HEK293T (cell line): ENCODE data around the gene RIMBP2.

Experiments
- CTCF ChIA-PET: fragments of 350-600 bp; formaldehyde crosslinking; extraction: SDS; loops from one replicate; lab custom pipeline; 2021; ENCODE audit warnings: antibody characterized with exemption, inconsistent platforms; lab: Yijun Ruan, JAX
- POLR2A ChIA-PET: fragments of 350-600 bp; formaldehyde crosslinking; extraction: SDS; loops from one replicate; lab custom pipeline; 2020; ENCODE audit warnings: antibody characterized with exemption, inconsistent platforms; lab: Yijun Ruan, JAX
- DNase-seq: peaks from one replicate; pipeline ENCODE4 v3.0.0; 2012; ENCODE audit warnings: mixed read lengths; ENCODE audit errors: extremely low spot score
- ARNT ChIP-seq: fragments of 450-650 bp; IDR thresholded peaks from 2 replicates; pipeline ENCODE4 v1.6.1; 2017; ENCODE audit warnings: mild to moderate bottlenecking
- BHLHE40 ChIP-seq: fragments of 450-650 bp; IDR thresholded peaks from 2 replicates; pipeline ENCODE4 v1.6.1; 2016; ENCODE audit warnings: mild to moderate bottlenecking, moderate library complexity, borderline replicate concordance
- CTBP1 ChIP-seq: fragments of 450-650 bp; IDR thresholded peaks from 2 replicates; pipeline ENCODE4 v1.6.1; 2016; ENCODE audit warnings: borderline replicate concordance
- ELF4 ChIP-seq: fragments of 450-650 bp; IDR thresholded peaks from 2 replicates; pipeline ENCODE4 v1.6.1; 2017; ENCODE audit warnings: antibody characterized with exemption
- FOXA1 ChIP-seq: fragments of 450-650 bp; IDR thresholded peaks from 2 replicates; pipeline ENCODE4 v1.6.1; 2016; ENCODE audit warnings: mild to moderate bottlenecking
- FOXK2 ChIP-seq: fragments of 450-650 bp; IDR thresholded peaks from 2 replicates; pipeline ENCODE4 v1.6.1; 2016; ENCODE audit warnings: mild to moderate bottlenecking
- FOXM1 ChIP-seq: fragments of 450-650 bp; IDR thresholded peaks from 2 replicates; pipeline ENCODE4 v1.6.1; 2017; ENCODE audit warnings: mild to moderate bottlenecking, borderline replicate concordance
- HDGF ChIP-seq: fragments of 450-650 bp; IDR thresholded peaks from 2 replicates; pipeline ENCODE4 v1.6.1; 2017; ENCODE audit warnings: antibody characterized with exemption, borderline replicate concordance
- L3MBTL2 ChIP-seq: fragments of 450-650 bp; conservative IDR thresholded peaks from 2 replicates; pipeline ENCODE4 v1.6.1; 2016; ENCODE audit warnings: mild to moderate bottlenecking
- LEF1 ChIP-seq: fragments of 450-650 bp; IDR thresholded peaks from 2 replicates; pipeline ENCODE4 v1.6.1; 2017; ENCODE audit warnings: mild to moderate bottlenecking, borderline replicate concordance
- NFRKB ChIP-seq: fragments of 450-650 bp; IDR thresholded peaks from 2 replicates; pipeline ENCODE4 v1.6.1; 2016; ENCODE audit warnings: mild to moderate bottlenecking, moderate library complexity
- SP1 ChIP-seq: fragments of 450-650 bp; IDR thresholded peaks from 2 replicates; pipeline ENCODE4 v1.6.1; 2017
- SUZ12 ChIP-seq: fragments of 450-650 bp; IDR thresholded peaks from 2 replicates; pipeline ENCODE4 v1.6.1; 2016; ENCODE audit warnings: mild to moderate bottlenecking
- TARDBP ChIP-seq: fragments of 450-650 bp; IDR thresholded peaks from 2 replicates; pipeline ENCODE4 v1.6.1; 2016
- ZNF384 ChIP-seq: fragments of 450-650 bp; IDR thresholded peaks from 2 replicates; pipeline ENCODE4 v1.6.1; 2016
- TF ChIP-seq, protein P1 (sequence below): fragments of 450-650 bp; IDR thresholded peaks from 2 replicates; pipeline ENCODE4 v1.6.1; 2016

RIMBP2 gene

GRCh38 chr12:130645751-130646150, 70.3 kb downstream of the RIMBP2 start:
- no peak for DNase-seq
- CTCF ChIA-PET, result no interaction called here

GRCh38 chr12:130644566-130644965, 71.5 kb downstream of the RIMBP2 start:
- ChIA-PET POLR2A (no interaction called here), CTCF (no interaction called here)
- TF ChIP-seq FOXM1 (no peak), SP1 (no peak), LEF1 (no peak), BHLHE40 (no peak), ARNT (no peak), ELF4 (no peak), HDGF (no peak), CTBP1 (no peak), TARDBP (no peak), FOXA1 (no peak), ZNF384 (no peak), SUZ12 (no peak), NFRKB (no peak), L3MBTL2 (no peak), FOXK2 (no peak)
- TF ChIP-seq, protein P1, sequence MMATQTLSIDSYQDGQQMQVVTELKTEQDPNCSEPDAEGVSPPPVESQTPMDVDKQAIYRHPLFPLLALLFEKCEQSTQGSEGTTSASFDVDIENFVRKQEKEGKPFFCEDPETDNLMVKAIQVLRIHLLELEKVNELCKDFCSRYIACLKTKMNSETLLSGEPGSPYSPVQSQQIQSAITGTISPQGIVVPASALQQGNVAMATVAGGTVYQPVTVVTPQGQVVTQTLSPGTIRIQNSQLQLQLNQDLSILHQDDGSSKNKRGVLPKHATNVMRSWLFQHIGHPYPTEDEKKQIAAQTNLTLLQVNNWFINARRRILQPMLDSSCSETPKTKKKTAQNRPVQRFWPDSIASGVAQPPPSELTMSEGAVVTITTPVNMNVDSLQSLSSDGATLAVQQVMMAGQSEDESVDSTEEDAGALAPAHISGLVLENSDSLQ, result no peak
- DNase-seq, result no peak

More at GRCh38 chr12:130645751-130646150, 70.3 kb downstream of the RIMBP2 start:
- no peak for TF ChIP-seq ARNT
- POLR2A ChIA-PET, result no interaction called here

DNA sequence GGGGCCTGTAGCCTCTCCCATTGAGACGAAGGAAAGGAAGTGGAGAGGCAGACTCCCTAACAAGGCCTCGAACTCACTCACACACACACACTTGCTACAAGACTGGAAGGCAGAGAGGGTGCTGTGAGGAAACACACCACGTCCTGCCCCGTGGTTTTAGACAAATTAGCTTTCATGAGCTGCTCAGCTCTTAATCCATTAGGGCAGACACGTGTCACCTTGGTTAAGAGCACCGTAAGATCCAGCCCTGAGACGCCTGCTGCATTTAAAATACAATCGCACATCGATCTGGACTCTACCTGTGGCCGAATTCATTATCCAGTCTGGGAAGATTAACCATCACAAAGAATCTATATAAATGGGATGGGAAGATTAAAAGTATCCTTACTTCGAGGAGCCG, 72.0 kb downstream of the RIMBP2 start:
- ChIA-PET POLR2A (no interaction called here), CTCF (no interaction called here)
- no peak for DNase-seq
- TF ChIP-seq FOXM1 (no peak), TARDBP (no peak), CTBP1 (no peak)

- ChIA-PET CTCF (no interaction called here), POLR2A (no interaction called here)
- TF ChIP-seq CTBP1, result no peak
- no peak for TF ChIP-seq FOXA1
- TF ChIP-seq L3MBTL2, result no peak
- TF ChIP-seq ZNF384, result no peak
- no peak for TF ChIP-seq ARNT
- TF ChIP-seq SP1, result no peak
- no peak for TF ChIP-seq LEF1
- no peak for TF ChIP-seq BHLHE40
- no peak for TF ChIP-seq ELF4
- TF ChIP-seq TARDBP, result no peak
- DNase-seq, result no peak
Measured at GRCh38 chr12:130642856-130643255, 73.2 kb downstream of the RIMBP2 start.

GRCh38 chr12:130641533-130642184, 74.4 kb downstream of the RIMBP2 start:
- TF ChIP-seq ELF4 (no peak), HDGF (no peak), BHLHE40 (no peak), LEF1 (no peak), FOXM1 (no peak), FOXK2 (no peak), NFRKB (no peak)
- no peak for DNase-seq
- ChIA-PET POLR2A (no interaction called here), CTCF (no interaction called here)

GRCh38 chr12:130640901-130641300, 75.2 kb downstream of the RIMBP2 start:
- no peak for DNase-seq
- TF ChIP-seq LEF1, result no peak
- TF ChIP-seq NFRKB, result no peak
- TF ChIP-seq ARNT, result no peak
- no peak for TF ChIP-seq CTBP1
- TF ChIP-seq FOXM1, result no peak
- TF ChIP-seq, protein P1, result no peak
- TF ChIP-seq L3MBTL2, result no peak
- TF ChIP-seq TARDBP, result no peak
- no peak for TF ChIP-seq HDGF
- TF ChIP-seq SUZ12, result no peak
- TF ChIP-seq ELF4, result no peak
- TF ChIP-seq SP1, result no peak
- no peak for TF ChIP-seq BHLHE40
- no peak for TF ChIP-seq ZNF384
- ChIA-PET POLR2A (no interaction called here), CTCF (no interaction called here)

DNA sequence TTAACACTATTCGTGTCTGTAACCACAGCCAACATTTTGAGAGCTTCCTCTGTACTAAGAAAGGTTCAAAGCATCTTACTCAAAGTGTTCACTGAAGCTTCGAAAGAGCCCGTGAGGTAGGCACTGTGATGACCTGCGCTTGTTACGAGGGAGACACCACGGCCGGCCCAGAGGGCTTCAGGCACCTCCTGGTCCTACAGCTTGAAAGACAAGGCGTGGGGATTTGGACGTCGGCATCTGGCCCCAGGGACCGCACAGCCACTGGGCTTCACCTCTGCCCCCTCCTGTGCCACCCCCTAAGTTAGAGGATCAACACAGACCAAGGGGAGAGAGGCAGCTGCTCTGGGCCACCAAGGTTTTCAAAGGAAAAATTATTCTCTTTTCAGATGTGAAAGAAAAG, 75.6 kb downstream of the RIMBP2 start:
- DNase-seq, result no peak
- ChIA-PET CTCF (no interaction called here), POLR2A (no interaction called here)
- TF ChIP-seq ZNF384 (no peak), CTBP1 (no peak), BHLHE40 (no peak), LEF1 (no peak), FOXK2 (no peak), HDGF (no peak), SUZ12 (no peak), FOXM1 (no peak), FOXA1 (no peak)
- TF ChIP-seq, protein P1, result no peak
